Heart right ventricle (tissue), 16 donors: Measurements from ENCODE around the gene CHTF18. TPM values are rescaled to one million over a fixed set of nuclear protein-coding genes. Genes with fewer than 3 reads are reported as not detected.

Experiments
- ATAC-seq, 8 donors: fragments of 200-7000 bp; cut with Tn5 transposase; one replicate each; pipeline ENCODE4 v1.9.1; 2020; ENCODE audit warnings: mild to moderate bottlenecking in 8 of 8, moderate library complexity in 8 of 8, moderate number of reproducible peaks in 1 of 8
- DNase-seq, 2 donors: peaks; one replicate each; pipeline ENCODE4 v3.0.0-alpha.2; 2020
- H3K27ac ChIP-seq, 10 donors: fragments of 200-600 bp; sonication (generic) in 2 of 10; one replicate each; pipeline versions ENCODE4 v1.5.0 to v1.8.0; 2020 to 2022; ENCODE audit warnings: mild to moderate bottlenecking in 3 of 10
- H3K27me3 ChIP-seq, 7 donors: fragments of 200-600 bp; one replicate each; pipeline ENCODE4 v1.8.0; 2021 to 2022; ENCODE audit warnings: mild to moderate bottlenecking in 2 of 7
- H3K36me3 ChIP-seq, 9 donors: fragments of 200-600 bp; sonication (generic) in 1 of 9; one replicate each; pipeline versions ENCODE4 v1.5.0 to v1.8.0; 2020 to 2022; ENCODE audit warnings: mild to moderate bottlenecking in 2 of 9
- H3K4me1 ChIP-seq, 9 donors: fragments of 200-600 bp; sonication (generic) in 1 of 9; one replicate each; pipeline versions ENCODE4 v1.5.0 to v1.8.0; 2020 to 2022; ENCODE audit warnings: mild to moderate bottlenecking in 4 of 9
- H3K4me3 ChIP-seq, 10 donors: fragments of 200-600 bp; sonication (generic) in 2 of 10; one replicate each; pipeline versions ENCODE4 v1.5.0 to v1.8.0; 2020 to 2022; ENCODE audit warnings: mild to moderate bottlenecking in 7 of 10, moderate library complexity in 2 of 10
- H3K9me3 ChIP-seq, 11 donors: fragments of 200-600 bp in 10 of 11; sonication (generic) in 2 of 11; one replicate each; pipeline versions ENCODE4 v1.5.0 to v1.8.0; 2013 to 2022; ENCODE audit warnings: mild to moderate bottlenecking in 2 of 11, control low read depth in 1 of 11, moderate library complexity in 1 of 11
- CTCF ChIP-seq, 9 donors: fragments of 200-600 bp; sonication (generic) in 2 of 9; IDR thresholded peaks; one replicate each; pipeline versions ENCODE4 v1.5.0 to v1.8.0; 2021 to 2022; ENCODE audit warnings: antibody characterized with exemption in 9 of 9, mild to moderate bottlenecking in 5 of 9, moderate library complexity in 1 of 9
- WGBS, 2 donors: extraction: QIAGEN DNeasy Blood & Tissue Kit; methylation state at CpG; one replicate each; pipeline ENCODE4 v1.1.7; 2013; ENCODE audit warnings: inconsistent platforms in 1 of 2; 5-methylcytosine and 5-hydroxymethylcytosine counted together
- intact Hi-C, 10 donors: fragments of 100-400 bp; cut with DNase I; formaldehyde crosslinking; loops; one replicate each; pipeline versions ENCODE4 v1.11.1 to v1.14.2; 2022
- polyA plus RNA-seq, 2 donors: library from polyadenylated mRNA; stranded (reverse); fragments of 200-250 nt; gene quantifications; one replicate each; pipeline ENCODE4 v1.2.3, GENCODE V29; 2013
- total RNA-seq, 10 donors: library from RNA; stranded (reverse); fragmentation: NEBNext Ultra II Directional in 3 of 10; extraction: Animal tissue kit (Norgen Biotek cat#: 25700) in 3 of 10; gene quantifications; one replicate each; pipeline versions ENCODE4 v1.2.1 to v1.2.4, GENCODE V29; 2021 to 2023
- donor health status: Arrhythmogenic right ventricular cardiomyopathy.
- donor health status: ischemic (EF 13 %, LVEDD 7.1; RV severe dilation, severe dysfunction).
- donor health status: healthy with polysubstance abuse.
- donor health status: DM: no; HTN: yes; CAD: no.
- donor health status: DM: no; HTN: no; CAD: no.
- donor health status: ischemic (EF 25% LVEDD 6.9; RV normal size, moderate dysfunction).
- donor health status: ischemic (EF 25% LVEDD 5.7; RV mildly dilated, moderate dysfunction).
- donor health status: healthy.
- donor health status: DM: yes; HTN: yes; CAD: no.
- donor health status: Ischemic cardiomyopathy.
- donor health status: ischemic (EF 35%, LVEDD 5.7; RV mildly dilated, moderate dysfunction).
- donor health status: nonischemic (EF 11% LVEDD 7.7; RV severe dilation, severe dysfunction).
- donor health status: DM: yes; HTN: yes; CAD: no.
- donor health status: PGD.
- donor health status: ischemic (EF 29% LVEDD 5.4; RV normal size, mild dysfunction).
- donor health status: nonischemic (EF 23%, LVEDD 6.1; RV moderate dilation, normal function).

CHTF18 gene
- total and polyA plus RNA-seq, 12 donors, result 2.8 to 8.2 (median 5.8) TPM

GRCh38 chr16:793414-793813 lies 5.0 kb downstream of the CHTF18 start:
- TF ChIP-seq CTCF (IDR thresholded peaks at IDR 0.05), result no peak
- WGBS, 2 donors, result 78 to 90% methylated on average over 8 of the region's 8 CpGs
- peaks cover 0 to 9% (median 3%) of the 10 kb centered on the region in 7 donors for H3K27me3 ChIP-seq
- ATAC-seq, result no peak
- peaks cover 0 to 17% (median 0%) of the 10 kb centered on the region in 9 donors for H3K36me3 ChIP-seq
- no peaks in the 10 kb centered on the region for H3K9me3 ChIP-seq
- peaks cover 4 to 11% (median 9%) of the 10 kb centered on the region in 9 donors for H3K4me1 ChIP-seq
- no peak for DNase-seq
- intact Hi-C loops, result no loop called here
- H3K27ac ChIP-seq, result no peak overlapping the region
- no peak overlapping the region for H3K4me3 ChIP-seq

DNA sequence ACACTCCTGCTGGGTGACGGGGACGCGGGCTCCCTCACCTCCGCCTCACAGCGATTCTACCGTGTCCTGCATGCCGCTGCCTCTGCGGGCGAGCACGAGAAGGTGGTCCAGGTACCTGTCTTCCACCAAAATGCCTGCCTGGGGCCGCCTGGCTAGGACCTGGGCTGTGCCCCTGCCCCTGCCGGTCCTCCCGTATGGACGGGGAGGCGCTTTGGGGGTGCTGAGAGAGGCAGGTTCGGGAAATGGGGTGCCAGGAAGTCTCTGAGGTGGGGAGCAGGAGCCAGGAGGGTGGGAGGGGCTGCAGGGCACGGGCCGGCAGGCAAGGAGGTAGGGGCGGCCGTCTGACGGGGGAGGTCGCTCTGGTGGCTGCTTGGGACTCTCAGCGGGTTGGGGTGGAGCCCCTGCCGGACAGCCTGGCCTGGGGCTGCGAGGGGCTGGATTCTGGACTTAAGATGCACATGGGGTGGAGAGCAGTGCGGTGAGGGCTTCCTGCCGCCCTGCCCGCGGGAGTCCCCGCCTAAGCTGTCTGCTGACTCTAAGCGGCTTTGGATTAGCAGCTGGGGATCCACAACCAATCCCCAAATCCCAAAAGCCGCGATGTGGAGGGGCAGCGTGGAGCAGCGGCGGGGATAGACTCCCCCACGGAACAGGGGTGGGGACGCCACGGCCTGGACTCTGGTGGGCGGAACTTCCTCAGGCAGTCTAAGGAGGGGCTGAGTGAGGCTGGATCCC lies 5.8 kb downstream of the CHTF18 start:
- no peak overlapping the region for H3K27ac ChIP-seq
- no peak overlapping the region for H3K4me3 ChIP-seq
- H3K9me3 ChIP-seq, result no peaks in the 10 kb centered on the region
- peaks cover 0 to 17% (median 0%) of the 10 kb centered on the region in 9 donors for H3K36me3 ChIP-seq
- DNase-seq, result no peak
- ATAC-seq, result no peak
- intact Hi-C loops, result no loop called here
- peaks cover 0 to 4% (median 2%) of the 10 kb centered on the region in 9 donors for H3K4me1 ChIP-seq
- no peak for TF ChIP-seq CTCF (IDR thresholded peaks at IDR 0.05)
- H3K27me3 ChIP-seq, result peaks cover 0 to 16% (median 11%) of the 10 kb centered on the region in 7 donors
- 88 to 89% methylated on average over 40 of the region's 40 CpGs for WGBS, 2 donors

DNA sequence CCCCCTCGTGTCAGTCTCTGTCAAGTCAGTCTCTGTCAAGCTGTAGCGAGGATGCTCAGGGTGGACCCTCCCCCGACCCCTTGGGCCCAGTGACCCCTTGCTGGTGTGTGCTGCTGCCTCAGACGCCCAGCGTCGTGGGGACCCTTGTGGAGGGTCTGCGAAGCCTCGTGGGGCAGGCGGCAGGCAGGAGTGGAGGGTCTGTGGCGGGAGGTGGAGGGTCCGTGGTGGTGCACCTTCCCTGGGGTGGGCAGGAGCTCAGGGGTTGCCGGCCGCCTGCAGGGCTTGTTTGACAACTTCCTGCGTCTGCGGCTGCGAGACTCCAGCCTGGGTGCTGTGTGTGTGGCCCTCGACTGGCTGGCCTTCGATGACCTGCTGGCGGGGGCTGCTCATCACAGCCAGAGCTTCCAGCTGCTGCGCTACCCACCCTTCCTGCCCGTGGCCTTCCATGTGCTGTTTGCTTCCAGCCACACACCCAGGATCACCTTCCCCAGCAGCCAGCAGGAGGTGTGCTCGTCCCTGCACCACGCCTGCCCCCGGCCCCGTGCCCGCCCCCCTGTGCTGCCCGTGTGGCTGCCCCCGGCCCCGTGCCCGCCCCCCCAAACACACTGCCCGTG lies 6.5 kb downstream of the CHTF18 start:
- 87 to 88% methylated on average over 24 to 31 of the region's 31 CpGs for WGBS, 2 donors
- Histone ChIP-seq H3K27ac (no peak overlapping the region), H3K9me3 (no peaks in the 10 kb centered on the region), H3K4me3 (no peak overlapping the region), H3K27me3 (peaks cover 0 to 23% (median 18%) of the 10 kb centered on the region in 7 donors), H3K4me1 (no peaks in the 10 kb centered on the region), H3K36me3 (peaks cover 0 to 17% (median 0%) of the 10 kb centered on the region in 9 donors)
- ATAC-seq (no peak), DNase-seq (no peak)
- intact Hi-C loops, result no loop called here
- no peak for TF ChIP-seq CTCF (IDR thresholded peaks at IDR 0.05)

DNA sequence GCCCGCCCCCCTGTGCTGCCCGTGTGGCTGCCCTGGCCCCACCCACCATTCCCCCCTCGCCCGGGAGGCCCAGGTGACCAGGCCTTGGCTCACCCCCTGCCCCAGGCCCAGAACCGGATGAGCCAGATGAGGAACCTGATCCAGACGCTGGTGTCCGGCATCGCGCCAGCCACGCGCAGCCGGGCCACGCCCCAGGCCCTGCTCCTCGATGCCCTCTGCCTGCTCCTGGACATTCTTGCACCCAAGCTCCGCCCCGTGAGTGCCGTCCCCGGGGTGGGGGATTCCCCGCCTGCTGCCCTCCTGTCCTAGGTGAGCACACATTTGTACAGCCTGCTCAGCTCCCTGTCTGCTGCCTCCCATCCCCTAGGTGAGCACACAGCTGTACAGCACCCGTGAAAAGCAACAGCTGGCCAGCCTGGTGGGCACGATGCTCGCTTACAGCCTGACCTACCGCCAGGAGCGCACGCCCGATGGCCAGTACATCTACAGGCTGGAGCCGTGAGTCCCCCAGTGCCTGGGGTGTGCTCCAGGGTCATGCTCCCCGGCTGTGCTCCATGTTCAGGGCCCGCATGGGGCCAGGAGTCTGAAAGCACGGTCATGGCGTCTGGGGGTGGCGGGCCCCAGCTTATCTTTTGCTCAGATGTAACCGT lies 7.3 kb downstream of the CHTF18 start:
- no peak overlapping the region for H3K4me3 ChIP-seq
- peaks cover 0 to 5% (median 0%) of the 10 kb centered on the region in 9 donors for H3K4me1 ChIP-seq
- WGBS, 2 donors, result 91% methylated on average over 30 to 31 of the region's 33 CpGs
- H3K27me3 ChIP-seq, result peaks cover 0 to 31% (median 26%) of the 10 kb centered on the region in 7 donors
- intact Hi-C loops, result no loop called here
- H3K36me3 ChIP-seq, result peaks cover 0 to 17% (median 0%) of the 10 kb centered on the region in 9 donors
- no peak overlapping the region for H3K27ac ChIP-seq
- no peak for TF ChIP-seq CTCF (IDR thresholded peaks at IDR 0.05)
- DNase-seq, result no peak
- H3K9me3 ChIP-seq, result no peaks in the 10 kb centered on the region
- ATAC-seq, result no peak
